Fibroblast of the aortic adventitia (primary cell): ENCODE results near the gene CPXM2. TPM values are rescaled to one million over a fixed set of nuclear protein-coding genes. Genes with fewer than 3 reads are reported as not detected.

ENCODE experiments used
- DNase-seq: peaks from one replicate; pipeline ENCODE4 v3.0.0-alpha.2; 2010; ENCODE audit warnings: low read depth
- H3K4me3 ChIP-seq: 2 replicates; pipeline ENCODE4 v1.5.1; 2011; ENCODE audit warnings: low read depth, mild to moderate bottlenecking, control low read depth, low read length, moderate library complexity
- CTCF ChIP-seq: IDR thresholded peaks from 2 replicates; pipeline ENCODE4 v1.5.1; 2011; ENCODE audit warnings: mild to moderate bottlenecking, low read length, control low read depth, inconsistent platforms; ENCODE audit not compliant: insufficient read depth
- total RNA-seq: library from RNA; depleted of rRNA; stranded (reverse); fragments of >200 nt; gene quantifications from 2 replicates; pipeline ENCODE4 v1.2.3, GENCODE V29; 2012; ENCODE audit warnings: low replicate concordance

Gene CPXM2
- total RNA-seq, 1 donor, result 64.0 TPM

DNA sequence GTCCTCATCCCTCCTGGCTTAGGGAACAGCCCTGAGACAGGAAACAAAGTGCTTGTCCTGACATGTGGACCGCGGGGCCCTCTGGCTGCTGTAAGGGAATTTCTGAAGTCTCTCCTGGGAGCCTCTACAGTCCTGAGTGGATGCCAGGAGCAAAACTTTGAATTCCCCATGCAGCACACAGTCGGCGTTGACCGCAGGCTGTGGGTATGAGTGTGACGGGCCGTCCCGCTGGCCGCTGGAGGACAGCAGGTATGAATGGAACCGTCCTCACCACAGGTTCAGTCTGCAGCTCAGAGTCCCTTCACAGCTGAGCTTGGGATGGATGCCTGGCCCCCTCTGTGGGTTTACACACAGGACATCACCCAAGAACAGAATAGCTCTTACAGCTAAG, 130.6 kb downstream of the CPXM2 start:
- no peak for TF ChIP-seq CTCF
- no peak for DNase-seq
- no peak overlapping the region for H3K4me3 ChIP-seq

GRCh38 chr10:123760356-123761037, 131.1 kb downstream of the CPXM2 start:
- DNase-seq, result no peak
- TF ChIP-seq CTCF, result no peak
- no peak overlapping the region for H3K4me3 ChIP-seq

- H3K4me3 ChIP-seq, result no peak overlapping the region
- TF ChIP-seq CTCF, result no peak
- no peak for DNase-seq
These were observed 132.0 kb downstream of the CPXM2 start for GRCh38 chr10:123759501-123760031.

DNA sequence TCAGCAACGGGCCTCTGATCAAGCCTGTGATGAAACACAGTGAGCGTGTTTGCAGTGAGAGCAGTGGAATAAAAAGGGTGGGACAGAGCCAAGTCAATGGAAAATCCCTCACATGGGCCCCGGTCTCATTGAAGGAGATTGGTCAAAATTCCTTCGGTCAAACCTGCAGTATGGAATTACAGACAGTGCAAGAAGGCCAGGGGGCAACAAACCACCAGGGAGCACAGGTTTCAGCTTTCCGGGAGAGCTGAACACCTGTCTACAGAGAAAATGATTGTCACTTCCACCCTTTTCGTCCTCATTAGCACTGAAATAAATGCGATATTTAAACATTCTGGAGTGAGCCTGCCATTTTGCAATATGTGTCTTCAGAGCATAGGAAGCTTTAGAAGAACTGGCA, 132.6 kb downstream of the CPXM2 start:
- no peak overlapping the region for H3K4me3 ChIP-seq
- TF ChIP-seq CTCF, result no peak
- no peak for DNase-seq

GRCh38 chr10:123757853-123758252, 133.8 kb downstream of the CPXM2 start:
- no peak for DNase-seq
- TF ChIP-seq CTCF, result no peak
- H3K4me3 ChIP-seq, result no peak overlapping the region

DNA sequence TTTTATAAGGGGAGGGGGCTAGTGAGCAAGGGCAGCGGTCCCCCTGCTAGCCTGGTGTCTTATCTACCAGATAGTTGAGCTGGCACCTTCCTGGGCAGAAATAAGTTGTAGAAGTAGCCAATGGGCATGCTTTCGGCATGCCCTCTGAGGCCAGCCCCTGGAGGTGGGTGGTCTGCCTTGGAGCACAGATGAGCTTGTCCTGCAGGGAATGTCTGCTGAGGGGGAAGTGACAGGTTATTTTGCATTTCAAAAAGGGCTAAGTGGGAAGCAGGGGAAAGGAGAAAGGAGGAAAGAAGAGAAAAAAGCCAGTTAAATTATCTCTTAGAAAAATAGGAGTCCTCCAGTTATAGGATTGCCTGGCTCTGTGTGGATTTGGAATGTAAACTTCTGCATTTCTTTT, 136.5 kb downstream of the CPXM2 start:
- TF ChIP-seq CTCF, result no peak
- H3K4me3 ChIP-seq, result no peak overlapping the region
- no peak for DNase-seq

GRCh38 chr10:123754123-123754522, 137.5 kb downstream of the CPXM2 start:
- no peak for DNase-seq
- TF ChIP-seq CTCF, result no peak
- H3K4me3 ChIP-seq, result no peak overlapping the region
